Measurements from ENCODE around the gene FGA. TPM values are rescaled to one million over a fixed set of nuclear protein-coding genes. Genes with fewer than 3 reads are reported as not detected.

The FGA gene
- total and polyA plus RNA-seq, 9 of the 15 experiments (the other 6 are each of a cell fraction or from before 2014, with no cell fraction given) = 0.04 to 2.5 (median 0.07) TPM; not detected in 5

DNA sequence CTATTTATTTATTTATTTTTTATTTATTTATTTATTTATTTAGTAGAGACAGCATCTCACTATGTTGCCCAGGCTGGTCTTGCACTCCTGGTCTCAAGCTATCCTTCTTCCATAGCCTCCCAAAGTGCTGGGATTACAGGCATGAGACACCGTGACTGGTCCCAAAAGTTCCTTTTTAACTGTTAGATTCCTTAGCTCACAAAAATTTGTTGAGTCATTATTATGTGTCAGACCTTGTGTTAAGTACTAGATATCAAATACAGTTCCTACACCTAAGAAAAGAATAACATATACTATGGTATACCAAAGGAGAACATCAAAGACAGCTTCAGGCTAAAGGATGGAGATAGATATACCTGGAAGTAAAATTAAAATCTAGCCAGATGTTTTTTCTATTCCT lies 11.6 kb downstream of the FGA start (continued):
- TF ChIP-seq, protein P1, sequence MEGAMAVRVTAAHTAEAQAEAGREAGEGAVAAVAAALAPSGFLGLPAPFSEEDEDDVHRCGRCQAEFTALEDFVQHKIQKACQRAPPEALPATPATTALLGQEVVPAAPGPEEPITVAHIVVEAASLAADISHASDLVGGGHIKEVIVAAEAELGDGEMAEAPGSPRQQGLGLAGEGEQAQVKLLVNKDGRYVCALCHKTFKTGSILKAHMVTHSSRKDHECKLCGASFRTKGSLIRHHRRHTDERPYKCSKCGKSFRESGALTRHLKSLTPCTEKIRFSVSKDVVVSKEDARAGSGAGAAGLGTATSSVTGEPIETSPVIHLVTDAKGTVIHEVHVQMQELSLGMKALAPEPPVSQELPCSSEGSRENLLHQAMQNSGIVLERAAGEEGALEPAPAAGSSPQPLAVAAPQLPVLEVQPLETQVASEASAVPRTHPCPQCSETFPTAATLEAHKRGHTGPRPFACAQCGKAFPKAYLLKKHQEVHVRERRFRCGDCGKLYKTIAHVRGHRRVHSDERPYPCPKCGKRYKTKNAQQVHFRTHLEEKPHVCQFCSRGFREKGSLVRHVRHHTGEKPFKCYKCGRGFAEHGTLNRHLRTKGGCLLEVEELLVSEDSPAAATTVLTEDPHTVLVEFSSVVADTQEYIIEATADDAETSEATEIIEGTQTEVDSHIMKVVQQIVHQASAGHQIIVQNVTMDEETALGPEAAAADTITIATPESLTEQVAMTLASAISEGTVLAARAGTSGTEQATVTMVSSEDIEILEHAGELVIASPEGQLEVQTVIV (CRISPR knock-in tag; IDR thresholded peaks at IDR 0.05; ENCODE audit: borderline replicate concordance) = no peak
- TF ChIP-seq MYBL2 (IDR thresholded peaks at IDR 0.05; ENCODE audit: low read depth) (no peak), MYBL2 (CRISPR knock-in tag; IDR thresholded peaks at IDR 0.05; ENCODE audit: borderline replicate concordance) (no peak), CREM (IDR thresholded peaks at IDR 0.05; ENCODE audit: low read depth) (no peak), MEF2D (tag; conservative IDR thresholded peaks at IDR 0.05; ENCODE audit: low read depth) (no peak), FOXJ2 (tag; IDR thresholded peaks at IDR 0.05) (no peak), ZNF668 (CRISPR knock-in tag; IDR thresholded peaks at IDR 0.05) (no peak), TCF7L2 (IDR thresholded peaks at IDR 0.05; ENCODE audit: low read depth, low read length) (no peak), MAFF (IDR thresholded peaks at IDR 0.05; ENCODE audit: low read length) (peak; percentile 21; the same call in 1 of the 2 replicates), ZNF311 (CRISPR knock-in tag; IDR thresholded peaks at IDR 0.05) (no peak), RBM14 (IDR thresholded peaks at IDR 0.05; ENCODE audit: borderline replicate concordance, insufficient read depth, low read depth, low read length) (no peak), RAD51 (IDR thresholded peaks at IDR 0.05; ENCODE audit: borderline replicate concordance, low read depth) (no peak), ZNF174 (CRISPR knock-in tag; IDR thresholded peaks at IDR 0.05) (no peak), TAF9B (IDR thresholded peaks at IDR 0.05; ENCODE audit: partially characterized antibody) (no peak), ZNF695 (CRISPR knock-in tag; IDR thresholded peaks at IDR 0.05) (no peak), WHSC1 (IDR thresholded peaks at IDR 0.05; ENCODE audit: low read length) (no peak), KLF16 (IDR thresholded peaks at IDR 0.05) (no peak), PRMT5 (CRISPR knock-in tag; IDR thresholded peaks at IDR 0.05) (no peak), ZNF134 (CRISPR knock-in tag; conservative IDR thresholded peaks at IDR 0.05) (no peak), TRIM24 (IDR thresholded peaks at IDR 0.05) (no peak), NFE2L1 (tag; IDR thresholded peaks at IDR 0.05; ENCODE audit: borderline replicate concordance, low read depth) (peak; percentile 24; the same call in 1 of the 2 replicates), SIN3A (IDR thresholded peaks at IDR 0.05; ENCODE audit: borderline replicate concordance in 2 of 2, control insufficient read depth in 1 of 2, low read depth in 2 of 2, low read length in 2 of 2) (no peak), SRSF7 (optimal IDR thresholded peaks at IDR 0.05; ENCODE audit: low read depth, low read length) (no peak), MAFG (tag; conservative IDR thresholded peaks at IDR 0.05) (peak; percentile 79), NKRF (IDR thresholded peaks at IDR 0.05; ENCODE audit: borderline replicate concordance) (no peak), BRD9 (IDR thresholded peaks at IDR 0.05; ENCODE audit: low read depth, partially characterized antibody) (no peak)
- TF ChIP-seq, protein P2, sequence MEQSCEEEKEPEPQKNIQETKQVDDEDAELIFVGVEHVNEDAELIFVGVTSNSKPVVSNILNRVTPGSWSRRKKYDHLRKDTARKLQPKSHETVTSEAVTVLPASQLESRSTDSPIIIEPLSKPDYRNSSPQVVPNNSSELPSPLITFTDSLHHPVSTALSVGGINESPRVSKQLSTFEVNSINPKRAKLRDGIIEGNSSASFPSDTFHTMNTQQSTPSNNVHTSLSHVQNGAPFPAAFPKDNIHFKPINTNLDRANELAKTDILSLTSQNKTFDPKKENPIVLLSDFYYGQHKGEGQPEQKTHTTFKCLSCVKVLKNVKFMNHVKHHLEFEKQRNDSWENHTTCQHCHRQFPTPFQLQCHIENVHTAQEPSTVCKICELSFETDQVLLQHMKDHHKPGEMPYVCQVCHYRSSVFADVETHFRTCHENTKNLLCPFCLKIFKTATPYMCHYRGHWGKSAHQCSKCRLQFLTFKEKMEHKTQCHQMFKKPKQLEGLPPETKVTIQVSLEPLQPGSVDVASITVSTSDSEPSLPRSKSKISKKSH (CRISPR knock-in tag; IDR thresholded peaks at IDR 0.05) = no peak

Data from K562 (cell line).